ENCODE data around the gene MRPS27. TPM values are rescaled to one million over a fixed set of nuclear protein-coding genes. Genes with fewer than 3 reads are reported as not detected.

The MRPS27 gene
- total and polyA plus RNA-seq, 4 donors: 17.6 to 38.7 (median 34.9) TPM

DNA sequence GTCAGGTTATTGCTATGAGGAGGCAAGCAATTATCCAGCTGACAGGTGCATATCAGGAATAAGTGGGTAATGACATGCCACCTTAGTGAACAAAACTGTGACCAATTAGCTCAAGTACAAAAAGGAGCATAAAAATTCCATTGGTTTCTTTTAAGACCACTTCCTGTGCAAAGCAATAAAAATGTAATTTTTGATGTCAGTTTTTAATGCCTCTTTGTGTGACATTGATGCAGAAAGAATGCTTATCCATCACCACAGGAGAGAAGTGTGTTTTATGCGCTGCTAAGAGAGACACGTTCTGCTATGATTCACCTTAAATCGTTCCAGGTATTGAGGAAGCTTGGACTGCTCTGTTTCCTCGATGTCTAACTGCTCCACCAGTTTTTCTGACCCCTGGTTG, 96.7 kb downstream of the MRPS27 start:
- no peaks in the 10 kb centered on the region for H3K9me3 ChIP-seq (ENCODE audit: control insufficient read depth in 4 of 4, low read length in 3 of 4)
- WGBS: 96% methylated on average over 4 of the region's 4 CpGs
- H3K27ac ChIP-seq (ENCODE audit: low read depth in 1 of 2, low read length in 2 of 2): no peak overlapping the region
- H3K4me1 ChIP-seq (ENCODE audit: control insufficient read depth in 4 of 4, insufficient read depth in 4 of 4, low read length in 3 of 4): no peaks in the 10 kb centered on the region
- H3K36me3 ChIP-seq (ENCODE audit: control insufficient read depth in 4 of 4, insufficient read depth in 3 of 4, low read depth in 1 of 4, low read length in 3 of 4): peaks cover 10 to 78% (median 47%) of the 10 kb centered on the region in 4 donors
- no peak overlapping the region for H3K9ac ChIP-seq (ENCODE audit: low read depth in 1 of 2, low read length in 2 of 2)
- no peaks in the 10 kb centered on the region for H3K27me3 ChIP-seq (ENCODE audit: control insufficient read depth in 4 of 4, insufficient read depth in 4 of 4, low read length in 3 of 4)
- no peak for DNase-seq (ENCODE audit: low spot score)
- no peak for TF ChIP-seq EGR1 (IDR thresholded peaks at IDR 0.05; ENCODE audit: low read depth in 2 of 2)
- no peak for TF ChIP-seq NR2F2 (IDR thresholded peaks at IDR 0.05)
- no peak for TF ChIP-seq HNF4A (conservative IDR thresholded peaks at IDR 0.05)
- no peak for TF ChIP-seq TAF1 (conservative IDR thresholded peaks at IDR 0.05)
- TF ChIP-seq SP1 (IDR thresholded peaks at IDR 0.05): no peak
- H3K4me3 ChIP-seq (ENCODE audit: low read depth in 1 of 3, low read length in 3 of 3): no peak overlapping the region

GRCh38 chr5:72222521-72222920, 97.5 kb downstream of the MRPS27 start:
- TF ChIP-seq, protein P1, sequence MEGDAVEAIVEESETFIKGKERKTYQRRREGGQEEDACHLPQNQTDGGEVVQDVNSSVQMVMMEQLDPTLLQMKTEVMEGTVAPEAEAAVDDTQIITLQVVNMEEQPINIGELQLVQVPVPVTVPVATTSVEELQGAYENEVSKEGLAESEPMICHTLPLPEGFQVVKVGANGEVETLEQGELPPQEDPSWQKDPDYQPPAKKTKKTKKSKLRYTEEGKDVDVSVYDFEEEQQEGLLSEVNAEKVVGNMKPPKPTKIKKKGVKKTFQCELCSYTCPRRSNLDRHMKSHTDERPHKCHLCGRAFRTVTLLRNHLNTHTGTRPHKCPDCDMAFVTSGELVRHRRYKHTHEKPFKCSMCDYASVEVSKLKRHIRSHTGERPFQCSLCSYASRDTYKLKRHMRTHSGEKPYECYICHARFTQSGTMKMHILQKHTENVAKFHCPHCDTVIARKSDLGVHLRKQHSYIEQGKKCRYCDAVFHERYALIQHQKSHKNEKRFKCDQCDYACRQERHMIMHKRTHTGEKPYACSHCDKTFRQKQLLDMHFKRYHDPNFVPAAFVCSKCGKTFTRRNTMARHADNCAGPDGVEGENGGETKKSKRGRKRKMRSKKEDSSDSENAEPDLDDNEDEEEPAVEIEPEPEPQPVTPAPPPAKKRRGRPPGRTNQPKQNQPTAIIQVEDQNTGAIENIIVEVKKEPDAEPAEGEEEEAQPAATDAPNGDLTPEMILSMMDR (IDR thresholded peaks at IDR 0.05; ENCODE audit: low read depth, low read length, missing input control): no peak
- TF ChIP-seq RXRA (IDR thresholded peaks at IDR 0.05): no peak
- TF ChIP-seq ATF3 (IDR thresholded peaks at IDR 0.05): no peak
- TF ChIP-seq, protein P2, sequence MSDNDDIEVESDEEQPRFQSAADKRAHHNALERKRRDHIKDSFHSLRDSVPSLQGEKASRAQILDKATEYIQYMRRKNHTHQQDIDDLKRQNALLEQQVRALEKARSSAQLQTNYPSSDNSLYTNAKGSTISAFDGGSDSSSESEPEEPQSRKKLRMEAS (IDR thresholded peaks at IDR 0.05): no peak
- no peak for TF ChIP-seq RAD21 (IDR thresholded peaks at IDR 0.05)
- no peak for TF ChIP-seq NR2F2 (IDR thresholded peaks at IDR 0.05)
- no peak for TF ChIP-seq HNF4A (conservative IDR thresholded peaks at IDR 0.05)
- no peak for TF ChIP-seq TAF1 (conservative IDR thresholded peaks at IDR 0.05)
- TF ChIP-seq, protein P3, sequence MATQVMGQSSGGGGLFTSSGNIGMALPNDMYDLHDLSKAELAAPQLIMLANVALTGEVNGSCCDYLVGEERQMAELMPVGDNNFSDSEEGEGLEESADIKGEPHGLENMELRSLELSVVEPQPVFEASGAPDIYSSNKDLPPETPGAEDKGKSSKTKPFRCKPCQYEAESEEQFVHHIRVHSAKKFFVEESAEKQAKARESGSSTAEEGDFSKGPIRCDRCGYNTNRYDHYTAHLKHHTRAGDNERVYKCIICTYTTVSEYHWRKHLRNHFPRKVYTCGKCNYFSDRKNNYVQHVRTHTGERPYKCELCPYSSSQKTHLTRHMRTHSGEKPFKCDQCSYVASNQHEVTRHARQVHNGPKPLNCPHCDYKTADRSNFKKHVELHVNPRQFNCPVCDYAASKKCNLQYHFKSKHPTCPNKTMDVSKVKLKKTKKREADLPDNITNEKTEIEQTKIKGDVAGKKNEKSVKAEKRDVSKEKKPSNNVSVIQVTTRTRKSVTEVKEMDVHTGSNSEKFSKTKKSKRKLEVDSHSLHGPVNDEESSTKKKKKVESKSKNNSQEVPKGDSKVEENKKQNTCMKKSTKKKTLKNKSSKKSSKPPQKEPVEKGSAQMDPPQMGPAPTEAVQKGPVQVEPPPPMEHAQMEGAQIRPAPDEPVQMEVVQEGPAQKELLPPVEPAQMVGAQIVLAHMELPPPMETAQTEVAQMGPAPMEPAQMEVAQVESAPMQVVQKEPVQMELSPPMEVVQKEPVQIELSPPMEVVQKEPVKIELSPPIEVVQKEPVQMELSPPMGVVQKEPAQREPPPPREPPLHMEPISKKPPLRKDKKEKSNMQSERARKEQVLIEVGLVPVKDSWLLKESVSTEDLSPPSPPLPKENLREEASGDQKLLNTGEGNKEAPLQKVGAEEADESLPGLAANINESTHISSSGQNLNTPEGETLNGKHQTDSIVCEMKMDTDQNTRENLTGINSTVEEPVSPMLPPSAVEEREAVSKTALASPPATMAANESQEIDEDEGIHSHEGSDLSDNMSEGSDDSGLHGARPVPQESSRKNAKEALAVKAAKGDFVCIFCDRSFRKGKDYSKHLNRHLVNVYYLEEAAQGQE (IDR thresholded peaks at IDR 0.05): no peak
- TF ChIP-seq YY1 (IDR thresholded peaks at IDR 0.05): no peak
- Histone ChIP-seq H3K9me3 (ENCODE audit: control insufficient read depth in 4 of 4, low read length in 3 of 4) (no peaks in the 10 kb centered on the region), H3K4me3 (ENCODE audit: low read depth in 1 of 3, low read length in 3 of 3) (no peak overlapping the region), H3K27me3 (ENCODE audit: control insufficient read depth in 4 of 4, insufficient read depth in 4 of 4, low read length in 3 of 4) (no peaks in the 10 kb centered on the region), H3K36me3 (ENCODE audit: control insufficient read depth in 4 of 4, insufficient read depth in 3 of 4, low read depth in 1 of 4, low read length in 3 of 4) (peaks cover 10 to 72% (median 48%) of the 10 kb centered on the region in 4 donors), H3K4me1 (ENCODE audit: control insufficient read depth in 4 of 4, insufficient read depth in 4 of 4, low read length in 3 of 4) (no peaks in the 10 kb centered on the region), H3K9ac (ENCODE audit: low read depth in 1 of 2, low read length in 2 of 2) (no peak overlapping the region), H3K27ac (ENCODE audit: low read depth in 1 of 2, low read length in 2 of 2) (no peak overlapping the region)
- DNase-seq (ENCODE audit: low spot score): no peak
- WGBS: 92% methylated on average over 1 of the region's 1 CpG

DNA sequence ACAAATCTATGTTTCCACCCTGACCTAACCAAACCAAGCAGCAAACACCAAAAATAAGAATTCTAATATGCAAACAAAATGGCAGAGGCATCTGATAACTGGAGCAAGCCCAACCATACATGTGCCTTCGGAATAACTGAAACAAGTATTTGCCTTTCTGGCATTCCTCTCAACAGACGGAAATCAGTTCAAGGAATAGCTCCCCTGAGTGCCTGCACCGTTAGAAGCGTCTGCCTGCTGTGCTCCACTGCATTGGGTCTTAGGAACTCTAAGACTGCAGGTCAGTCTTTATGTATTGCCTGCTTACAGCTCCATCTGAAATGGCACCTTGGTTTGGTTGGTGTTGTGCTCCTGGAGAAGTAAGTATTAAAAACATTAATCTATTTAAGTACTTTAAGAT, 98.5 kb downstream of the MRPS27 start:
- H3K4me3 ChIP-seq (ENCODE audit: low read depth in 1 of 3, low read length in 3 of 3): no peak overlapping the region
- no peak overlapping the region for H3K9ac ChIP-seq (ENCODE audit: low read depth in 1 of 2, low read length in 2 of 2)
- no peaks in the 10 kb centered on the region for H3K9me3 ChIP-seq (ENCODE audit: control insufficient read depth in 4 of 4, low read length in 3 of 4)
- H3K4me1 ChIP-seq (ENCODE audit: control insufficient read depth in 4 of 4, insufficient read depth in 4 of 4, low read length in 3 of 4): no peaks in the 10 kb centered on the region
- no peak overlapping the region for H3K27ac ChIP-seq (ENCODE audit: low read depth in 1 of 2, low read length in 2 of 2)
- peaks cover 10 to 64% (median 47%) of the 10 kb centered on the region in 4 donors for H3K36me3 ChIP-seq (ENCODE audit: control insufficient read depth in 4 of 4, insufficient read depth in 3 of 4, low read depth in 1 of 4, low read length in 3 of 4)
- WGBS: 98% methylated on average over 4 of the region's 4 CpGs
- no peaks in the 10 kb centered on the region for H3K27me3 ChIP-seq (ENCODE audit: control insufficient read depth in 4 of 4, insufficient read depth in 4 of 4, low read length in 3 of 4)
- DNase-seq (ENCODE audit: low spot score): no peak
- TF ChIP-seq TAF1 (conservative IDR thresholded peaks at IDR 0.05) (no peak), FOXA2 (IDR thresholded peaks at IDR 0.05) (no peak), ATF3 (IDR thresholded peaks at IDR 0.05) (no peak), FOXA1 (IDR thresholded peaks at IDR 0.05) (no peak), JUND (IDR thresholded peaks at IDR 0.05) (no peak), RAD21 (IDR thresholded peaks at IDR 0.05) (no peak), HNF4G (IDR thresholded peaks at IDR 0.05) (no peak), SP1 (IDR thresholded peaks at IDR 0.05) (no peak), NR2F2 (IDR thresholded peaks at IDR 0.05) (no peak), RXRA (IDR thresholded peaks at IDR 0.05) (no peak)
- TF ChIP-seq, protein P4, sequence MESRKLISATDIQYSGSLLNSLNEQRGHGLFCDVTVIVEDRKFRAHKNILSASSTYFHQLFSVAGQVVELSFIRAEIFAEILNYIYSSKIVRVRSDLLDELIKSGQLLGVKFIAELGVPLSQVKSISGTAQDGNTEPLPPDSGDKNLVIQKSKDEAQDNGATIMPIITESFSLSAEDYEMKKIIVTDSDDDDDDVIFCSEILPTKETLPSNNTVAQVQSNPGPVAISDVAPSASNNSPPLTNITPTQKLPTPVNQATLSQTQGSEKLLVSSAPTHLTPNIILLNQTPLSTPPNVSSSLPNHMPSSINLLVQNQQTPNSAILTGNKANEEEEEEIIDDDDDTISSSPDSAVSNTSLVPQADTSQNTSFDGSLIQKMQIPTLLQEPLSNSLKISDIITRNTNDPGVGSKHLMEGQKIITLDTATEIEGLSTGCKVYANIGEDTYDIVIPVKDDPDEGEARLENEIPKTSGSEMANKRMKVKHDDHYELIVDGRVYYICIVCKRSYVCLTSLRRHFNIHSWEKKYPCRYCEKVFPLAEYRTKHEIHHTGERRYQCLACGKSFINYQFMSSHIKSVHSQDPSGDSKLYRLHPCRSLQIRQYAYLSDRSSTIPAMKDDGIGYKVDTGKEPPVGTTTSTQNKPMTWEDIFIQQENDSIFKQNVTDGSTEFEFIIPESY (IDR thresholded peaks at IDR 0.05): no peak
- TF ChIP-seq, protein P1 (IDR thresholded peaks at IDR 0.05; ENCODE audit: low read depth, low read length, missing input control): no peak

Data from liver (tissue), 9 donors.